Measurements from ENCODE around the gene FMN1.
"Not testable (repeated sequence)": the region's sequence is repeated elsewhere in the genome, so short reads cannot be mapped to it uniquely, and the experiment has no call there.

GRCh38 chr15:33069903-33070302, 124.6 kb downstream of the FMN1 start:
- TF ChIP-seq CTCF (conservative IDR thresholded peaks at IDR 0.05); EZH2 (IDR thresholded peaks at IDR 0.05; ENCODE audit: low read depth): not testable (repeated sequence)
